Stimulated activated CD4-positive, alpha-beta T cell treated with anti-CD3 and anti-CD28 coated beads, Interleukin-15, amount 100 ng/mL, for 1 hour (primary cell): ENCODE measurements around the gene CCL4L2.
"Not testable (repeated sequence)": the region's sequence is repeated elsewhere in the genome, so short reads cannot be mapped to it uniquely, and the experiment has no call there.

Source experiments
- DNase-seq, 2 donors: peaks; one replicate each; pipeline ENCODE4 v3.0.0-alpha.2; 2020; ENCODE audit warnings: low read depth in 1 of 2, low spot score in 1 of 2

The CCL4L2 gene

GRCh38 chr17:36195434-36196130 lies 15.3 kb upstream of the CCL4L2 start:
- no peak for DNase-seq

GRCh38 chr17:36196131-36196486 lies 14.8 kb upstream of the CCL4L2 start:
- no peak for DNase-seq

GRCh38 chr17:36197387-36197703 lies 13.5 kb upstream of the CCL4L2 start:
- no peak for DNase-seq

GRCh38 chr17:36198831-36199465 lies 11.9 kb upstream of the CCL4L2 start:
- DNase-seq: no peak

- DNase-seq: not testable (repeated sequence)
Measured at GRCh38 chr17:36201102-36201501, 9.8 kb upstream of the CCL4L2 start.

GRCh38 chr17:36201506-36201905 lies 9.4 kb upstream of the CCL4L2 start:
- DNase-seq: not testable (repeated sequence)

GRCh38 chr17:36203335-36203734 lies 7.5 kb upstream of the CCL4L2 start:
- no peak for DNase-seq

- DNase-seq: no peak
Measured at GRCh38 chr17:36204724-36205500, 6.0 kb upstream of the CCL4L2 start.

- no peak for DNase-seq
Measured at GRCh38 chr17:36205637-36206485, 5.0 kb upstream of the CCL4L2 start.

- DNase-seq: not testable (repeated sequence)
Measured at GRCh38 chr17:36206486-36206821, 4.4 kb upstream of the CCL4L2 start.

GRCh38 chr17:36207383-36207782 lies 3.5 kb upstream of the CCL4L2 start:
- DNase-seq: not testable (repeated sequence)

GRCh38 chr17:36209575-36209974 lies 1.3 kb upstream of the CCL4L2 start:
- no peak for DNase-seq

- DNase-seq: not testable (repeated sequence)
Measured at GRCh38 chr17:36211484-36212271, 815 bp downstream of the CCL4L2 start.

- no peak for DNase-seq
Measured at GRCh38 chr17:36212272-36212605, 1.4 kb downstream of the CCL4L2 start.

- DNase-seq: no peak
Measured at GRCh38 chr17:36212966-36213365, 2.1 kb downstream of the CCL4L2 start.

GRCh38 chr17:36213695-36214094 lies 2.8 kb downstream of the CCL4L2 start:
- DNase-seq: no peak

- no peak for DNase-seq
Measured at GRCh38 chr17:36214918-36215317, 4.1 kb downstream of the CCL4L2 start.

GRCh38 chr17:36215406-36216308 lies 4.8 kb downstream of the CCL4L2 start:
- not testable (repeated sequence) for DNase-seq

GRCh38 chr17:36219556-36219955 lies 8.7 kb downstream of the CCL4L2 start:
- DNase-seq: not testable (repeated sequence)
